ENCODE measurements around the gene DCST2.

Gene DCST2

GRCh38 chr1:154975409-154976059, 58.0 kb downstream of the DCST2 start:
- DNase-seq (ENCODE audit: low read depth) = peak; percentile 52

GRCh38 chr1:154974808-154975408, 58.7 kb downstream of the DCST2 start:
- DNase-seq (ENCODE audit: low read depth) = peak; percentile 84

GRCh38 chr1:154974102-154974807, 59.3 kb downstream of the DCST2 start, which contains the start of gene CKS1B:
CKS1B (plus strand) TSS chr1:154974681; CDS start chr1:154974746, 65 bp downstream.
- DNase-seq (ENCODE audit: low read depth) = peak; percentile 100

GRCh38 chr1:154973344-154974101, 60.1 kb downstream of the DCST2 start:
- DNase-seq (ENCODE audit: low read depth) = peak; percentile 95

GRCh38 chr1:154972517-154973343, 60.9 kb downstream of the DCST2 start:
- peak; percentile 94 for DNase-seq (ENCODE audit: low read depth)

- DNase-seq (ENCODE audit: low read depth) = no peak
These were observed 61.4 kb downstream of the DCST2 start for GRCh38 chr1:154972213-154972516.

- no peak for DNase-seq (ENCODE audit: low read depth)
These were observed 62.1 kb downstream of the DCST2 start for GRCh38 chr1:154971341-154971998.

- peak; percentile 86 for DNase-seq (ENCODE audit: low read depth)
These were observed 62.8 kb downstream of the DCST2 start, which contains the start of gene SHC1 for GRCh38 chr1:154970631-154971340. SHC1 (minus strand) TSS chr1:154970747; CDS start chr1:154970526, 221 bp downstream.

- no peak for DNase-seq (ENCODE audit: low read depth)
These were observed 63.6 kb downstream of the DCST2 start for GRCh38 chr1:154969860-154970452.

GRCh38 chr1:154969246-154969645, 64.3 kb downstream of the DCST2 start:
- DNase-seq (ENCODE audit: low read depth) = no peak

GRCh38 chr1:154968731-154969130, 64.8 kb downstream of the DCST2 start:
- no peak for DNase-seq (ENCODE audit: low read depth)
